ENCODE measurements around the gene WDR13.

The WDR13 gene

GRCh38 chrX:48598614-48599013, 1.3 kb downstream of the WDR13 start:
- no peak for TF ChIP-seq CTCF (IDR thresholded peaks at IDR 0.05; ENCODE audit: low read depth, low read length)
- no peak for DNase-seq (ENCODE audit: extremely low read depth, low read depth)

- no peak for DNase-seq (ENCODE audit: extremely low read depth, low read depth)
- no peak for TF ChIP-seq CTCF (IDR thresholded peaks at IDR 0.05; ENCODE audit: low read depth, low read length)
Measured at GRCh38 chrX:48599341-48599740, 2.0 kb downstream of the WDR13 start.

GRCh38 chrX:48600226-48600625, 2.9 kb downstream of the WDR13 start:
- no peak for DNase-seq (ENCODE audit: extremely low read depth, low read depth)
- no peak for TF ChIP-seq CTCF (IDR thresholded peaks at IDR 0.05; ENCODE audit: low read depth, low read length)

GRCh38 chrX:48601741-48602394, 4.6 kb downstream of the WDR13 start:
- DNase-seq (ENCODE audit: extremely low read depth, low read depth): no peak
- TF ChIP-seq CTCF (IDR thresholded peaks at IDR 0.05; ENCODE audit: low read depth, low read length): no peak

GRCh38 chrX:48604701-48605100, 7.4 kb downstream of the WDR13 start:
- DNase-seq (ENCODE audit: extremely low read depth, low read depth): no peak
- TF ChIP-seq CTCF (IDR thresholded peaks at IDR 0.05; ENCODE audit: low read depth, low read length): no peak

- DNase-seq (ENCODE audit: extremely low read depth, low read depth): no peak
- no peak for TF ChIP-seq CTCF (IDR thresholded peaks at IDR 0.05; ENCODE audit: low read depth, low read length)
Measured at GRCh38 chrX:48606091-48606490, 8.8 kb downstream of the WDR13 start.

- TF ChIP-seq CTCF (IDR thresholded peaks at IDR 0.05; ENCODE audit: low read depth, low read length): no peak
- DNase-seq (ENCODE audit: extremely low read depth, low read depth): no peak
Measured at GRCh38 chrX:48611703-48612102, 14.4 kb downstream of the WDR13 start.

Data from AG09319 (cell line).